Gastroesophageal sphincter (tissue), 4 donors: ENCODE data around the gene ABCA1. TPM values are rescaled to one million over a fixed set of nuclear protein-coding genes. Genes with fewer than 3 reads are reported as not detected.
"Not testable (repeated sequence)": the region's sequence is repeated elsewhere in the genome, so short reads cannot be mapped to it uniquely, and the experiment has no call there.

Source experiments
- ATAC-seq: fragments of 150-250 bp; one replicate; pipeline ENCODE4 v1.9.1; 2016; ENCODE audit warnings: mild to moderate bottlenecking, moderate library complexity
- H3K27ac ChIP-seq, 4 donors: fragments of 200-600 bp; sonication (generic) in 3 of 4; 1 replicate in 3 of 4; 2 replicates in 1 of 4; pipeline ENCODE4 v1.5.1; 2016 to 2019
- H3K27me3 ChIP-seq: fragments of 200-600 bp; sonication (generic); one replicate; pipeline ENCODE4 v1.5.1; 2019
- H3K36me3 ChIP-seq, 2 donors: fragments of 200-600 bp; sonication (generic); one replicate each; pipeline ENCODE4 v1.5.1; 2019; ENCODE audit warnings: control low read depth in 1 of 2
- H3K4me1 ChIP-seq, 3 donors: fragments of 200-600 bp; sonication (generic); 1 replicate in 2 of 3; 2 replicates in 1 of 3; pipeline ENCODE4 v1.5.1; 2016 to 2019; ENCODE audit warnings: control low read depth in 2 of 3
- H3K4me3 ChIP-seq, 2 donors: fragments of 200-600 bp; sonication (generic); one replicate each; pipeline ENCODE4 v1.5.1; 2019; ENCODE audit warnings: mild to moderate bottlenecking in 1 of 2, moderate library complexity in 1 of 2
- H3K9me3 ChIP-seq, 3 donors: fragments of 200-600 bp; sonication (generic); one replicate each; pipeline ENCODE4 v1.5.1; 2017 to 2019; ENCODE audit warnings: control low read depth in 2 of 3
- EP300 ChIP-seq: sonication (generic); formaldehyde crosslinking; IDR thresholded peaks from one replicate; pipeline ENCODE4 v1.6.1; 2017; ENCODE audit warnings: antibody characterized with exemption, mild to moderate bottlenecking
- POLR2A ChIP-seq, 2 donors: fragments of 450-650 bp; IDR thresholded peaks; one replicate each; pipeline ENCODE4 v1.6.1; 2017; ENCODE audit warnings: antibody characterized with exemption in 2 of 2, mild to moderate bottlenecking in 2 of 2, moderate library complexity in 1 of 2
- POLR2AphosphoS5 ChIP-seq: sonication (generic); formaldehyde crosslinking; IDR thresholded peaks from one replicate; pipeline ENCODE4 v1.6.1; 2017; ENCODE audit warnings: antibody characterized with exemption
- WGBS, 2 donors: methylation state at CpG; one replicate each; pipeline ENCODE4 v1.1.5; 2018; ENCODE audit warnings: low coverage in 1 of 2; 5-methylcytosine and 5-hydroxymethylcytosine counted together
- total RNA-seq, 4 donors: library from RNA; depleted of rRNA; stranded (reverse); fragments of >200 nt; gene quantifications; one replicate each; pipeline ENCODE4 v1.1.0, GENCODE V29; 2016
- TF ChIP-seq, protein P1 (sequence below), 4 experiments: fragments of 200-600 bp in 2 of 4; fragments of 450-650 bp in 2 of 4; sonication (generic) in 1 of 4; IDR thresholded peaks; one replicate each; pipeline ENCODE4 v1.5.1; 2017 to 2019; ENCODE audit warnings: antibody characterized with exemption in 4 of 4, mild to moderate bottlenecking in 2 of 4, moderate library complexity in 2 of 4

Gene ABCA1
- total RNA-seq, 4 donors from 2014 or later: 46.2 to 91.5 (median 64.9) TPM

DNA sequence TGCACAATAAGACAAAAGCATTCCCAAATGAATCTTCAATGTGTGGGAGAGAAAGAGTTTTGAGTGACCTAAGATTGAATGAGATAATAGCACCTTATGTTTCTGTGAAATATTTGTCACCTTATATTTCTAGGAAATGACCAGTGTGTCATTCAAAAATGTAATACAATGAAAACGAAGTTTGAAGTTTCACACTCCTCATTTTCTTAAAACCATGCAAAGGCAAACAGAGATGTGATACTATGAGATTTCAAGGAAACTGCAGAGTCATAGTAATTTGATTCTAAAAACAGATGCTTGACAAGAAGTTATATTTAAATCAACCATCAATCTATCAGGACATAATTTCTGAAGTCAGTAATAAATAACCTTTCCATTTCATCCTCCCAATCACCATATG is 13.6 kb upstream of the ABCA1 start:
- no peaks in the 10 kb centered on the region for H3K36me3 ChIP-seq
- H3K27me3 ChIP-seq: no peaks in the 10 kb centered on the region
- ATAC-seq: no peak
- TF ChIP-seq POLR2A (IDR thresholded peaks at IDR 0.05): no peak
- TF ChIP-seq POLR2AphosphoS5: no peak
- no peak overlapping the region for H3K27ac ChIP-seq
- H3K9me3 ChIP-seq: no peaks in the 10 kb centered on the region
- WGBS, 2 donors: 36 to 57% methylated on average over 1 of the region's 1 CpG
- no peak overlapping the region for H3K4me3 ChIP-seq
- peaks cover 0 to 4% (median 0%) of the 10 kb centered on the region in 3 donors for H3K4me1 ChIP-seq

GRCh38 chr9:104936291-104936690 is 8.3 kb upstream of the ABCA1 start:
- H3K9me3 ChIP-seq: no peaks in the 10 kb centered on the region
- H3K4me3 ChIP-seq: no peak overlapping the region
- ATAC-seq: no peak
- no peaks in the 10 kb centered on the region for H3K36me3 ChIP-seq
- peaks cover 0 to 18% (median 6%) of the 10 kb centered on the region in 3 donors for H3K4me1 ChIP-seq
- WGBS, 2 donors: 17 to 28% methylated on average over 3 of the region's 3 CpGs
- peak overlapping the region in 3 of 4 donors; percentile 23 to 46 (median 36) for H3K27ac ChIP-seq
- TF ChIP-seq, protein P1, sequence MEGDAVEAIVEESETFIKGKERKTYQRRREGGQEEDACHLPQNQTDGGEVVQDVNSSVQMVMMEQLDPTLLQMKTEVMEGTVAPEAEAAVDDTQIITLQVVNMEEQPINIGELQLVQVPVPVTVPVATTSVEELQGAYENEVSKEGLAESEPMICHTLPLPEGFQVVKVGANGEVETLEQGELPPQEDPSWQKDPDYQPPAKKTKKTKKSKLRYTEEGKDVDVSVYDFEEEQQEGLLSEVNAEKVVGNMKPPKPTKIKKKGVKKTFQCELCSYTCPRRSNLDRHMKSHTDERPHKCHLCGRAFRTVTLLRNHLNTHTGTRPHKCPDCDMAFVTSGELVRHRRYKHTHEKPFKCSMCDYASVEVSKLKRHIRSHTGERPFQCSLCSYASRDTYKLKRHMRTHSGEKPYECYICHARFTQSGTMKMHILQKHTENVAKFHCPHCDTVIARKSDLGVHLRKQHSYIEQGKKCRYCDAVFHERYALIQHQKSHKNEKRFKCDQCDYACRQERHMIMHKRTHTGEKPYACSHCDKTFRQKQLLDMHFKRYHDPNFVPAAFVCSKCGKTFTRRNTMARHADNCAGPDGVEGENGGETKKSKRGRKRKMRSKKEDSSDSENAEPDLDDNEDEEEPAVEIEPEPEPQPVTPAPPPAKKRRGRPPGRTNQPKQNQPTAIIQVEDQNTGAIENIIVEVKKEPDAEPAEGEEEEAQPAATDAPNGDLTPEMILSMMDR (IDR thresholded peaks at IDR 0.05): no peak
- TF ChIP-seq EP300: no peak
- TF ChIP-seq POLR2A (IDR thresholded peaks at IDR 0.05): no peak
- TF ChIP-seq POLR2AphosphoS5: no peak
- no peaks in the 10 kb centered on the region for H3K27me3 ChIP-seq

- H3K36me3 ChIP-seq, H3K27me3 ChIP-seq, H3K9me3 ChIP-seq, H3K4me3 ChIP-seq: not testable (repeated sequence)
- peak overlapping the region in 3 of 4 donors; percentile 23 to 46 (median 36) for H3K27ac ChIP-seq
- peak; percentile 79 for ATAC-seq
- H3K4me1 ChIP-seq: peaks cover 0 to 18% (median 6%) of the 10 kb centered on the region in 3 donors
- WGBS, 2 donors: 73 to 96% methylated on average over 4 to 7 of the region's 7 CpGs
Observed at GRCh38 chr9:104935501-104935810, 7.5 kb upstream of the ABCA1 start.

DNA sequence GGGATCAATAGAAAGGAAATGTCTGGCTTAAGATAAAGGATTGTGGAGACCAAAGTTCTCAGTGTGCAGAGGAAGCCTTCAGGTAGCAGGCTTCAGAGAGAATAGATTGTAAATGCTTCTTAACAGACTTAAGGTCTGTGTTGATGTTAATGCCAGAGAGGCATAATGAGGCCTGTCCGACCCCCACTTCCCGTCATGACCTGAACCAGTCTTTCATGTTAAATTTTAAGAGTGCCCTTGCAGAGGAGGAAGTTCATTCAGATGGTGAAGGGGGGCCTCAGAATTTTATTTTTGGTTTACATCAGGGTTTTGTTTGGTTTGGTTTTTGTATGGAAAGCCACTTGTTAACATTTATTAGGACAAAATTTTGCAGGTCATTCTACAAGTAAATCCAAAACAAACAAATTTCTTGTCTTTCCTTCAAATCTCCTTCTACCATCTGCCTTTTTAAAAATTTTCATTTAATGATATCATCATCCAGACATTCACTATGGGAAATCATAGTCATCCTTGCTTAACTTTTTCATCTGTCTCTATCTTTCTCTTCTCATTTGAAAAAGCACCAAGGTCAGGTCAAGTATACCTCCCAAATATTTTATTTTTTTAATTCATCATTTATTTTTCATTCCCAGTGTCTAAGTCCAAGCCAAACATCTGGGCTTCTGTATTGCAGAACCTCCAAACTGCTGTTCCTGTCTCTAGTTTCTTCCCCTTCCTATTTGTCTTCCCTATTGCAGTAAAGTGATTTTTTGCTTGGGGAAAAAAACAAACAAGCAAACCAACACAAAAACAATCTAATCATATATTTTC is 6.9 kb upstream of the ABCA1 start:
- TF ChIP-seq POLR2AphosphoS5: no peak
- TF ChIP-seq EP300: no peak
- TF ChIP-seq, protein P1 (IDR thresholded peaks at IDR 0.05): no peak
- TF ChIP-seq POLR2A (IDR thresholded peaks at IDR 0.05): no peak
- WGBS, 2 donors: 58 to 79% methylated on average over 2 of the region's 2 CpGs
- H3K4me3 ChIP-seq: no peak overlapping the region
- no peaks in the 10 kb centered on the region for H3K27me3 ChIP-seq
- H3K9me3 ChIP-seq: no peaks in the 10 kb centered on the region
- ATAC-seq: peak; percentile 72
- H3K36me3 ChIP-seq: no peaks in the 10 kb centered on the region
- peaks cover 0 to 18% (median 6%) of the 10 kb centered on the region in 3 donors for H3K4me1 ChIP-seq
- peak overlapping the region in 3 of 4 donors; percentile 17 to 46 (median 36) for H3K27ac ChIP-seq

GRCh38 chr9:104933091-104933490 is 5.1 kb upstream of the ABCA1 start:
- 89 to 100% methylated on average over 1 of the region's 2 CpGs for WGBS, 2 donors
- H3K27me3 ChIP-seq, H3K36me3 ChIP-seq, H3K27ac ChIP-seq, H3K9me3 ChIP-seq, ATAC-seq, H3K4me3 ChIP-seq: not testable (repeated sequence)
- H3K4me1 ChIP-seq: peaks cover 0 to 25% (median 6%) of the 10 kb centered on the region in 3 donors

DNA sequence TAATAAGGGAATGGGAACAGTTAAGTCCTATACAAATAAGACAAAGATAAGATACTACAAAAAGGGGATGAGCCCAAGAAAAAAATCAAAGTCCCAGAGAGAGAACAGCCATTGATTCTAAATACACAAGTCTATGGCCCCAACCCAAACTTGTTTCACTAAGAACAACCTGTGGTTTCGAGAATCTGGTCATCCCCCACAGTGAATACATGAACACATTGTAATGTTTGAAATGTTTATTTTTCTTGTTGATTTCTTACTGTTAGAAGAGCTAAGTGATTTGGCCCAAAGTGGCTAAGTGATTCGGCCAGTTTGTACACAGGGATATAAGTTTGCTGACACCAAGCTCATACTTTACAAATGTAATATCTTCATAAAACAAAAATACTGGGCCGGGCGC is 3.3 kb upstream of the ABCA1 start:
- TF ChIP-seq POLR2AphosphoS5 (no peak), EP300 (no peak), POLR2A (IDR thresholded peaks at IDR 0.05) (no peak)
- TF ChIP-seq, protein P1 (IDR thresholded peaks at IDR 0.05): no peak
- peaks cover 0 to 18% (median 5%) of the 10 kb centered on the region in 3 donors for H3K4me1 ChIP-seq
- no peaks in the 10 kb centered on the region for H3K27me3 ChIP-seq
- H3K9me3 ChIP-seq: no peaks in the 10 kb centered on the region
- H3K36me3 ChIP-seq: no peaks in the 10 kb centered on the region
- H3K27ac ChIP-seq: no peak overlapping the region
- ATAC-seq: no peak
- no peak overlapping the region for H3K4me3 ChIP-seq
- 84 to 100% methylated on average over 4 of the region's 4 CpGs for WGBS, 2 donors
